GM21528 (cell line): Measurements from ENCODE around the gene MEN1.
A peak's percentile ranks its signal among the peaks of the same experiment; 100 is the strongest.
"Not testable (repeated sequence)": the region's sequence is repeated elsewhere in the genome, so short reads cannot be mapped to it uniquely, and the experiment has no call there.

ENCODE experiments used
- ATAC-seq: cut with Tn5 transposase; IDR thresholded peaks from one replicate; pipeline ENCODE4 v1.9.1; 2021; ENCODE audit warnings: mild to moderate bottlenecking, moderate library complexity; ENCODE audit not compliant: unreplicated experiment, low FRiP score

MEN1 gene

GRCh38 chr11:64834031-64834722 lies 23.8 kb upstream of the MEN1 start:
- no peak for ATAC-seq

- ATAC-seq = no peak
Measured at GRCh38 chr11:64833509-64833908, 23.2 kb upstream of the MEN1 start.

- no peak for ATAC-seq
Measured at GRCh38 chr11:64833198-64833502, 22.8 kb upstream of the MEN1 start.

GRCh38 chr11:64832467-64833197 lies 22.3 kb upstream of the MEN1 start:
- no peak for ATAC-seq

- ATAC-seq = no peak
Measured at GRCh38 chr11:64831411-64831891, 21.1 kb upstream of the MEN1 start.

GRCh38 chr11:64829536-64830251 lies 19.3 kb upstream of the MEN1 start:
- ATAC-seq = no peak

GRCh38 chr11:64827451-64827839 lies 17.1 kb upstream of the MEN1 start:
- no peak for ATAC-seq

GRCh38 chr11:64826578-64827450 lies 16.5 kb upstream of the MEN1 start:
- no peak for ATAC-seq

GRCh38 chr11:64826062-64826461 lies 15.7 kb upstream of the MEN1 start:
- no peak for ATAC-seq

- no peak for ATAC-seq
Measured at GRCh38 chr11:64823568-64824119, 13.3 kb upstream of the MEN1 start.

- no peak for ATAC-seq
Measured at GRCh38 chr11:64817476-64817875, 7.1 kb upstream of the MEN1 start.

- not testable (repeated sequence) for ATAC-seq
Measured at GRCh38 chr11:64815433-64815832, 5.1 kb upstream of the MEN1 start.

- peak; percentile 65 for ATAC-seq
Measured at GRCh38 chr11:64814712-64815187, 4.4 kb upstream of the MEN1 start.

- ATAC-seq = no peak
Measured at GRCh38 chr11:64813826-64814225, 3.5 kb upstream of the MEN1 start.

GRCh38 chr11:64810891-64811272 lies 531 bp upstream of the MEN1 start:
- no peak for ATAC-seq

- no peak for ATAC-seq
Measured at GRCh38 chr11:64809781-64810241, 540 bp downstream of the MEN1 start.

- ATAC-seq = no peak
Measured at GRCh38 chr11:64805481-64805880, 4.9 kb downstream of the MEN1 start.

GRCh38 chr11:64804346-64805210 lies 5.8 kb downstream of the MEN1 start:
- ATAC-seq = no peak

GRCh38 chr11:64803846-64804345 lies 6.5 kb downstream of the MEN1 start:
- ATAC-seq = no peak
